ENCODE data around the gene NPY. TPM values are rescaled to one million over a fixed set of nuclear protein-coding genes. Genes with fewer than 3 reads are reported as not detected.

The NPY gene
- total and polyA plus RNA-seq, 4 donors = 13.0 to 93.2 (median 32.4) TPM

DNA sequence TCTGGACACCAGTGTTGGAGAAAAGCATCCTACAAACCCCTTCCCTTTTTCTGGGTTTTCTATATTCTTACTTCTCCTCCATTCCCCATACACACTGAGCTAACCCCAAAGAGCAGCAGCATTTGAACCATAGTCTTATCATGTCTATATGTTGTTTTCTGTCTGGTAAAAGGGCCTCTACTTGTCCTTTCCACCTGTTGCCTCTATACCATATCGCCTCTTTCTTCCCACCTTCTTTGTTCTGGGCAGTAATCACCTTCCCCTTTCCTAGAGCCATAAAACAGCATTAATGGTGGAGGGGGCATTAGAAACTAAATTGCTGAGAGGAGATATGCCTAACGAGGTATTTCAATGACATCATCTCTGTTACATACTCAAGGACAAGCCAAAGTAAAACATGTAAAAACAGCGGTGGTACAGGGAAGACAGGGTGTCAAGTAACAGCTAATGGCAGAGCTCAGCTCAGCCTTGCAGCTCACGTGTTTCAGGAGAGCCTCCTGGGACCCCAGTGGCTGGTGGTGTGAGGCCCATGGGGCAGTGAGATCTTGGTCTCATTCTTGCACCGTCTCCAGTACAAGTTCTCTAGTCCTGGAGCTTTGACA lies 20.6 kb downstream of the NPY start:
- H3K4me3 ChIP-seq (ENCODE audit: low read depth, low read length) = no peak overlapping the region
- no peaks in the 10 kb centered on the region for H3K9me3 ChIP-seq (ENCODE audit: control insufficient read depth, insufficient read depth, low read length)
- 86% methylated on average over 2 of the region's 5 CpGs for WGBS (ENCODE audit: insufficient coverage)
- H3K27ac ChIP-seq (ENCODE audit: low read depth, low read length) = no peak overlapping the region
- no peak for DNase-seq (ENCODE audit: low read depth in 4 of 6, low spot score in 6 of 6)
- H3K4me1 ChIP-seq (ENCODE audit: control insufficient read depth, insufficient read depth, low read length) = no peaks in the 10 kb centered on the region
- no peaks in the 10 kb centered on the region for H3K27me3 ChIP-seq (ENCODE audit: control insufficient read depth, insufficient read depth, low read length)
- H3K36me3 ChIP-seq (ENCODE audit: control insufficient read depth, insufficient read depth, low read length) = no peaks in the 10 kb centered on the region

- WGBS (ENCODE audit: insufficient coverage) = no CpG with 5 or more reads among the region's 3 CpGs
- no peak overlapping the region for H3K4me3 ChIP-seq (ENCODE audit: low read depth, low read length)
- no peak overlapping the region for H3K27ac ChIP-seq (ENCODE audit: low read depth, low read length)
- H3K4me1 ChIP-seq (ENCODE audit: control insufficient read depth, insufficient read depth, low read length) = no peaks in the 10 kb centered on the region
- no peaks in the 10 kb centered on the region for H3K9me3 ChIP-seq (ENCODE audit: control insufficient read depth, insufficient read depth, low read length)
- H3K27me3 ChIP-seq (ENCODE audit: control insufficient read depth, insufficient read depth, low read length) = no peaks in the 10 kb centered on the region
- no peaks in the 10 kb centered on the region for H3K36me3 ChIP-seq (ENCODE audit: control insufficient read depth, insufficient read depth, low read length)
- no peak for DNase-seq (ENCODE audit: low read depth in 4 of 6, low spot score in 6 of 6)
Measured at GRCh38 chr7:24307326-24307725, 23.3 kb downstream of the NPY start.

DNA sequence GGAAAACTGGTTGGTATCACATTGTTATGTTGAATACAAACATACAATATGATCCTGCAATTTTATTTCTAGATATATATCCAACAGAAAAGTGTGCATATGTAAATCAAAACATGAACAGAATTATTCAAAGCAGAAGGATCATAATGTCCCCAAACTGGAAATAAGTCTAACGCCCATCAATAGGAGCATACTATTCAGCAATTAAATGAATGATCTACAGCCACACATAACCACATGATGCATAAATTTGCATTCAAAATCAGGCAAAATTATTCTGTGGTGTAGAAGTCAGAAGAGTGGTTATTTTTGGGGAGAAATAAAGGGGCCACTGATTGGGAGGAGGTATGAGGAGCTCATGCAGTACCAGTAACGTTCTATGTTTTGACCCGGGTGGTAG lies 28.6 kb downstream of the NPY start:
- no peak overlapping the region for H3K27ac ChIP-seq (ENCODE audit: low read depth, low read length)
- no peaks in the 10 kb centered on the region for H3K9me3 ChIP-seq (ENCODE audit: control insufficient read depth, insufficient read depth, low read length)
- no peaks in the 10 kb centered on the region for H3K4me1 ChIP-seq (ENCODE audit: control insufficient read depth, insufficient read depth, low read length)
- no peaks in the 10 kb centered on the region for H3K36me3 ChIP-seq (ENCODE audit: control insufficient read depth, insufficient read depth, low read length)
- H3K4me3 ChIP-seq (ENCODE audit: low read depth, low read length) = no peak overlapping the region
- WGBS (ENCODE audit: insufficient coverage) = no CpG with 5 or more reads among the region's 3 CpGs
- no peak for DNase-seq (ENCODE audit: low read depth in 4 of 6, low spot score in 6 of 6)
- H3K27me3 ChIP-seq (ENCODE audit: control insufficient read depth, insufficient read depth, low read length) = no peaks in the 10 kb centered on the region

- Histone ChIP-seq H3K27ac (ENCODE audit: low read depth, low read length) (no peak overlapping the region), H3K4me3 (ENCODE audit: low read depth, low read length) (no peak overlapping the region), H3K9me3 (ENCODE audit: control insufficient read depth, insufficient read depth, low read length) (no peaks in the 10 kb centered on the region), H3K4me1 (ENCODE audit: control insufficient read depth, insufficient read depth, low read length) (no peaks in the 10 kb centered on the region), H3K36me3 (ENCODE audit: control insufficient read depth, insufficient read depth, low read length) (no peaks in the 10 kb centered on the region), H3K27me3 (ENCODE audit: control insufficient read depth, insufficient read depth, low read length) (no peaks in the 10 kb centered on the region)
- 56% methylated on average over 3 of the region's 3 CpGs for WGBS (ENCODE audit: insufficient coverage)
- no peak for DNase-seq (ENCODE audit: low read depth in 4 of 6, low spot score in 6 of 6)
Measured at GRCh38 chr7:24313777-24314176, 29.8 kb downstream of the NPY start.

- H3K36me3 ChIP-seq (ENCODE audit: control insufficient read depth, insufficient read depth, low read length) = no peaks in the 10 kb centered on the region
- no peaks in the 10 kb centered on the region for H3K9me3 ChIP-seq (ENCODE audit: control insufficient read depth, insufficient read depth, low read length)
- DNase-seq (ENCODE audit: low read depth in 4 of 6, low spot score in 6 of 6) = no peak
- H3K27ac ChIP-seq (ENCODE audit: low read depth, low read length) = no peak overlapping the region
- H3K27me3 ChIP-seq (ENCODE audit: control insufficient read depth, insufficient read depth, low read length) = no peaks in the 10 kb centered on the region
- H3K4me3 ChIP-seq (ENCODE audit: low read depth, low read length) = no peak overlapping the region
- H3K4me1 ChIP-seq (ENCODE audit: control insufficient read depth, insufficient read depth, low read length) = no peaks in the 10 kb centered on the region
- WGBS (ENCODE audit: insufficient coverage) = 63% methylated on average over 6 of the region's 6 CpGs
Measured at GRCh38 chr7:24316340-24316739, 32.4 kb downstream of the NPY start.

DNA sequence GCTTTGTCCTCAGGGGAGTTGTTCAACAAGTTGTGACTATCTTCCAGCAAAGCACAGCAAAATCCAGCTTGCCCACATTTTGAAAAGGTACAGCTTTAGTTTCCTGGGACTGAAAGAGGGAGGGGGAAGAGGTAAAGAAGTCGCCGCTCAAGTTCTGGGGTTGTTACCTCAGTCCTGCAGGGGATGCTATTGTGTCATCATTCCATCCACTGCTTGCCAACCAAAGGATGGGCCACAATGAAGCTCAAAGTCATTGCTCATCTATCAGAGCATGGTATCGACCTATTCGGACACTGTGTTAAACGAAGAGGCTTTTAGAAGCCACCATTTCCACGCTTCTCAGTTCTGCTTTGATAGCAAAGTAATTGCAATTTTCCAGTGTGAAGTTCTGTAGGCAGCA lies 34.3 kb downstream of the NPY start:
- H3K27ac ChIP-seq (ENCODE audit: low read depth, low read length) = no peak overlapping the region
- no peaks in the 10 kb centered on the region for H3K9me3 ChIP-seq (ENCODE audit: control insufficient read depth, insufficient read depth, low read length)
- H3K36me3 ChIP-seq (ENCODE audit: control insufficient read depth, insufficient read depth, low read length) = no peaks in the 10 kb centered on the region
- WGBS (ENCODE audit: insufficient coverage) = 27% methylated on average over 3 of the region's 6 CpGs
- H3K27me3 ChIP-seq (ENCODE audit: control insufficient read depth, insufficient read depth, low read length) = no peaks in the 10 kb centered on the region
- DNase-seq (ENCODE audit: low read depth in 4 of 6, low spot score in 6 of 6) = peak in 1 of 6 donors; percentile 39
- no peaks in the 10 kb centered on the region for H3K4me1 ChIP-seq (ENCODE audit: control insufficient read depth, insufficient read depth, low read length)
- H3K4me3 ChIP-seq (ENCODE audit: low read depth, low read length) = no peak overlapping the region

DNA sequence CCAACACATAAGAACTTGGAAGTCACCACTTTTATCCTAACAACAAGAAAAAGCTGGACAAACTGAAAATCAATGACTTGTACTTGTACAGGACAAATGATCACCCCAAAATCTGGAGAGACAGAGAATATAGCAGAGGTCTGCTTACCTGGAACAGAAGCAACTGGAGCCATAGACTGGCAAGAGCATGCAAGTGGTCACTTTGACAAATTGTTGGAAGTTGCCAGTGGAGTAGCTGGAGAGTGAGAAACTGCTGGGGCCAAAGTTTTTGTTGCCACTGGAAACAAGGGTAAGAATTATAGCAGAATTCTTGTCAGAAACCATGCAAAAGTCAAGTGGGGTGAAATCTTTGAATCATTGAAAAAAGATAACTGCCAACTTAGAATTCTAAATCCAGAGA lies 35.2 kb downstream of the NPY start:
- no peaks in the 10 kb centered on the region for H3K27me3 ChIP-seq (ENCODE audit: control insufficient read depth, insufficient read depth, low read length)
- H3K27ac ChIP-seq (ENCODE audit: low read depth, low read length) = no peak overlapping the region
- no peaks in the 10 kb centered on the region for H3K4me1 ChIP-seq (ENCODE audit: control insufficient read depth, insufficient read depth, low read length)
- H3K9me3 ChIP-seq (ENCODE audit: control insufficient read depth, insufficient read depth, low read length) = no peaks in the 10 kb centered on the region
- no peak for DNase-seq (ENCODE audit: low read depth in 4 of 6, low spot score in 6 of 6)
- no peak overlapping the region for H3K4me3 ChIP-seq (ENCODE audit: low read depth, low read length)
- no peaks in the 10 kb centered on the region for H3K36me3 ChIP-seq (ENCODE audit: control insufficient read depth, insufficient read depth, low read length)

GRCh38 chr7:24323961-24324480 lies 40.0 kb downstream of the NPY start:
- Histone ChIP-seq H3K4me1 (ENCODE audit: control insufficient read depth, insufficient read depth, low read length) (no peaks in the 10 kb centered on the region), H3K9me3 (ENCODE audit: control insufficient read depth, insufficient read depth, low read length) (no peaks in the 10 kb centered on the region), H3K36me3 (ENCODE audit: control insufficient read depth, insufficient read depth, low read length) (no peaks in the 10 kb centered on the region), H3K4me3 (ENCODE audit: low read depth, low read length) (no peak overlapping the region), H3K27ac (ENCODE audit: low read depth, low read length) (no peak overlapping the region), H3K27me3 (ENCODE audit: control insufficient read depth, insufficient read depth, low read length) (no peaks in the 10 kb centered on the region)
- no peak for DNase-seq (ENCODE audit: low read depth in 4 of 6, low spot score in 6 of 6)
- no CpG with 5 or more reads among the region's 3 CpGs for WGBS (ENCODE audit: insufficient coverage)

- Histone ChIP-seq H3K36me3 (ENCODE audit: control insufficient read depth, insufficient read depth, low read length) (no peaks in the 10 kb centered on the region), H3K4me1 (ENCODE audit: control insufficient read depth, insufficient read depth, low read length) (no peaks in the 10 kb centered on the region), H3K27ac (ENCODE audit: low read depth, low read length) (no peak overlapping the region), H3K27me3 (ENCODE audit: control insufficient read depth, insufficient read depth, low read length) (no peaks in the 10 kb centered on the region), H3K4me3 (ENCODE audit: low read depth, low read length) (no peak overlapping the region), H3K9me3 (ENCODE audit: control insufficient read depth, insufficient read depth, low read length) (no peaks in the 10 kb centered on the region)
- 97% methylated on average over 4 of the region's 5 CpGs for WGBS (ENCODE audit: insufficient coverage)
- no peak for DNase-seq (ENCODE audit: low read depth in 4 of 6, low spot score in 6 of 6)
Measured at GRCh38 chr7:24325708-24326107, 41.7 kb downstream of the NPY start.

- no CpG with 5 or more reads among the region's 5 CpGs for WGBS (ENCODE audit: insufficient coverage)
- H3K4me1 ChIP-seq (ENCODE audit: control insufficient read depth, insufficient read depth, low read length) = no peaks in the 10 kb centered on the region
- no peak overlapping the region for H3K4me3 ChIP-seq (ENCODE audit: low read depth, low read length)
- no peaks in the 10 kb centered on the region for H3K36me3 ChIP-seq (ENCODE audit: control insufficient read depth, insufficient read depth, low read length)
- peak in 1 of 6 donors; percentile 28 for DNase-seq (ENCODE audit: low read depth in 4 of 6, low spot score in 6 of 6)
- no peaks in the 10 kb centered on the region for H3K9me3 ChIP-seq (ENCODE audit: control insufficient read depth, insufficient read depth, low read length)
- no peaks in the 10 kb centered on the region for H3K27me3 ChIP-seq (ENCODE audit: control insufficient read depth, insufficient read depth, low read length)
- H3K27ac ChIP-seq (ENCODE audit: low read depth, low read length) = no peak overlapping the region
Measured at GRCh38 chr7:24328050-24328449, 44.1 kb downstream of the NPY start.

Data from spinal cord (tissue), 10 donors.